ENCODE data around the gene RPS6KA2. TPM values are rescaled to one million over a fixed set of nuclear protein-coding genes. Genes with fewer than 3 reads are reported as not detected.

Gene RPS6KA2
- total RNA-seq, 1 donor from 2014 or later: 12.3 TPM

DNA sequence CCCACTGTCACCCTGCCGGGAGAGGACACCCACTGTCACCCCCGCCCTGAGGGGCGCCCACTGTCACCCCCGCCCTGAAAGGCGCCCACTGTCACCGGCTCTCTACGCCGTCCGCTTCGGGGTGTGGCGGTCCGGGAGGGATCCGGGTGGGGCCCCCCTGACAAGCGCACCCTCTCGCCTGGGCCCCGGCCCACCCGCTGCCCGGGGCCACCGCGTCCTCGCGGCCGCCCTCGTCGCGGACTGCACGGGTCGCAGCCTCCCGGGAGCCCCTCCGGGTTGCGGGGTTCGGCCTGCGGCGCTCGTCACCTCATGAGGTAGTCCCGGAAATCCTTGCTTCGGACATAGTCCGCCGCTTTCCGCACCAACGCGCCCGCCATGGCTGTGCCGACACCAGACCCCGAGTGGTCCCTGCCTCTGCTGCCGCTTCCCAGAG, 244.5 kb downstream of the RPS6KA2 start:
- Mint-ChIP-seq H3K27me3 (ENCODE audit: low read depth) (no peaks in the 10 kb centered on the region), H3K36me3 (no peaks in the 10 kb centered on the region), H3K27ac (peak overlapping the region; percentile 47), H3K9me3 (no peaks in the 10 kb centered on the region), H3K4me1 (peaks cover 15% of the 10 kb centered on the region), H3K4me3 (peak overlapping the region; percentile 79)
- DNase-seq (ENCODE audit: low spot score in 2 of 2, unreplicated experiment in 2 of 2): no peak
- TF ChIP-seq, protein P1, sequence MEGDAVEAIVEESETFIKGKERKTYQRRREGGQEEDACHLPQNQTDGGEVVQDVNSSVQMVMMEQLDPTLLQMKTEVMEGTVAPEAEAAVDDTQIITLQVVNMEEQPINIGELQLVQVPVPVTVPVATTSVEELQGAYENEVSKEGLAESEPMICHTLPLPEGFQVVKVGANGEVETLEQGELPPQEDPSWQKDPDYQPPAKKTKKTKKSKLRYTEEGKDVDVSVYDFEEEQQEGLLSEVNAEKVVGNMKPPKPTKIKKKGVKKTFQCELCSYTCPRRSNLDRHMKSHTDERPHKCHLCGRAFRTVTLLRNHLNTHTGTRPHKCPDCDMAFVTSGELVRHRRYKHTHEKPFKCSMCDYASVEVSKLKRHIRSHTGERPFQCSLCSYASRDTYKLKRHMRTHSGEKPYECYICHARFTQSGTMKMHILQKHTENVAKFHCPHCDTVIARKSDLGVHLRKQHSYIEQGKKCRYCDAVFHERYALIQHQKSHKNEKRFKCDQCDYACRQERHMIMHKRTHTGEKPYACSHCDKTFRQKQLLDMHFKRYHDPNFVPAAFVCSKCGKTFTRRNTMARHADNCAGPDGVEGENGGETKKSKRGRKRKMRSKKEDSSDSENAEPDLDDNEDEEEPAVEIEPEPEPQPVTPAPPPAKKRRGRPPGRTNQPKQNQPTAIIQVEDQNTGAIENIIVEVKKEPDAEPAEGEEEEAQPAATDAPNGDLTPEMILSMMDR (IDR thresholded peaks at IDR 0.05; ENCODE audit: unreplicated experiment): no peak

DNA sequence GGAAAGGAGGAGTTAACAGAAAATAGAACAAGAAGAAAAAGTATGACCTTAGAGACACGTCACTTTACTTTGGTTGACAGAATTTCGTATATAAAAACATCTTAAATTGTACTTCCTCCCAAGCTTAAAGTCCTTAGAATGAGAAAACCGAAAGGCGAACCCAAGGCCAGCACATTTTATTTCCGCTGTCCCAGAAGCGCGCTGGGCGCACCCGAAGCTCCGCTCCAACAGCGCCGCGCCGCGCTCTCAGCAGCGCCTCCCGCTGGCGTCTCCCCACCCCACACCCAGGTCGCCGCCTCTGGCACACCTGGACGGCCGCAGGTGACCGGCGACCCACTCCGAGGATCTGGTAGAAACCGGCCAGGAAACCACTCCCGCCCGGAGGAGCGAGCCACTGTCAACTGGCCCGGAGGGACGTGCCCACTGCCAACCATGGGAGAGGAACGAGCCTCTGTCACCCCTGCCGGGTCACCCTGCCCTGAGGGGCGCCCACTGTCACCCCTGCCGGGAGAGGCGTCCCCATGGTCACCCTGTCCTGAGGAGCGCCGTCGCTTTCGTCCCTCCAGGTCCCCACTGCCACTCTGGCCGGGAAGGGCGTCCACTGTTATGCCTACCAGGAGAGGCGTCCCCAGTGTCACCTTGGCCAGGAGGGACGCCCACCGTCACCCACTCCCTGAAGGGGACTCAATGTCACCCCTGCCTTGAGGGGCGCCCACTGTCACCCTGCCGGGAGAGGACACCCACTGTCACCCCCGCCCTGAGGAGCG, 245.1 kb downstream of the RPS6KA2 start:
- Mint-ChIP-seq H3K27ac (peak overlapping the region; percentile 26), H3K36me3 (no peaks in the 10 kb centered on the region), H3K4me1 (peaks cover 15% of the 10 kb centered on the region), H3K9me3 (no peaks in the 10 kb centered on the region), H3K4me3 (peak overlapping the region; percentile 79), H3K27me3 (ENCODE audit: low read depth) (no peaks in the 10 kb centered on the region)
- TF ChIP-seq, protein P1 (IDR thresholded peaks at IDR 0.05; ENCODE audit: unreplicated experiment): peak; percentile 68
- peak; percentile 45 to 77 for DNase-seq (ENCODE audit: low spot score in 2 of 2, unreplicated experiment in 2 of 2)

DNA sequence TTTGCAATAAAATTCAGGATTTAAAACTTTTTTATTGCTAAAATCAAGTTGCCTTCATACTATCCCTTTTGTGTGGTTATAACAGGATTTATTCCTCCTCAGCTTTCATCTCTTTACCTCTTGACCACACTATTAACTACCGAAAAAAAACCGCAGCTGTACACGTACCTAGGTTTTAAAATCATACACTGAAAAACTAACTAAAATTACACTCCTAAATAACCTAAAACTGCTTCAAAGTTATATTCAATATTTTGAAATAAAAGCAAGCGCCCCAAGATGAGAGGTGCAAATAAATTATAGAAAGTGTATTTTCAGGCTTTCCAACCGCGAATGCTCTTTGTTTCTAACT, 245.7 kb downstream of the RPS6KA2 start:
- H3K4me3 Mint-ChIP-seq: peak overlapping the region; percentile 79
- no peak overlapping the region for H3K27ac Mint-ChIP-seq
- no peaks in the 10 kb centered on the region for H3K36me3 Mint-ChIP-seq
- no peaks in the 10 kb centered on the region for H3K9me3 Mint-ChIP-seq
- DNase-seq (ENCODE audit: low spot score in 2 of 2, unreplicated experiment in 2 of 2): no peak
- TF ChIP-seq, protein P1 (IDR thresholded peaks at IDR 0.05; ENCODE audit: unreplicated experiment): no peak
- no peaks in the 10 kb centered on the region for H3K27me3 Mint-ChIP-seq (ENCODE audit: low read depth)
- H3K4me1 Mint-ChIP-seq: peaks cover 15% of the 10 kb centered on the region

DNA sequence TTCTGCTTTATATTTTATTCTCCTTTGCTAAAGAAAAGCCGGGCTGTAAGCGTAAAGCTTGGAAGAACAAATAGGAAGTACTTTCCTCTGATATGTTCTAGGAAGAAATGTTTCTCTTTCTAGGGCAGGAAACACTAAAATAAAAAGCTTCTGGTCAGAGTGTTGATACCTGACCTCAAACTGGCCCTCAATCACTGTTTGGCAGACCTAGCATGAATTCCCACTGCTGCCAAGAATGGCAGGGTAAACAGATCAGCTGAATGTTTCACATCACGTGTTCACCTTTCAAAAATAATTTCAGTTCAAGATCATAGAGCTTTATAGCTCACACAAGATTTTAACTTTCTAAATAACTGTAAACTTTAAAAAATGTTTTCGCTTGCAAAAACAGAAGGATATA, 247.3 kb downstream of the RPS6KA2 start:
- H3K9me3 Mint-ChIP-seq: no peaks in the 10 kb centered on the region
- no peak overlapping the region for H3K27ac Mint-ChIP-seq
- DNase-seq (ENCODE audit: low spot score in 2 of 2, unreplicated experiment in 2 of 2): no peak

DNA sequence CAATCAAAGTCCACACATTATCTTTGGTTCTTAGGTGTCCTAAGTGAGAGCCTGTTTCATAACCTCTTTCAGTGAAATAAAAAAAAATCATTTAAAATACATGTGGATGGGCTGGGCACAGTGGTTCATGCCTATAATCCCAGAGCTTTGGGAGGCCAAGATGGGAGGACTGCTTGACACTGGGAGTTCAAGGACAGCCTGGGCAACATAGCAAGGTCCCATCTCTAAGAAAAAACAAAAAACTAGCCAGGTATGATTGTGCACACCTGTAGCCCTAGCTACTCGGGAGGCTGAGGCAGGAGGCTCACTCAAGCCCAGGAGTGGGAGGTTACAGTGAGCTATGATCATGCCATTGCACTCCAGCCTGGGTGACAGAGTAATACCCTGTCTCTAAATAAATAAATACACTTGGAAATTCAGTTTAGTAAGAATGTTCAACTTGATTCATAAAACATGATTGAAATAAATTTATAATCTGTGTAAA, 247.9 kb downstream of the RPS6KA2 start:
- no peaks in the 10 kb centered on the region for H3K36me3 Mint-ChIP-seq
- TF ChIP-seq, protein P1 (IDR thresholded peaks at IDR 0.05; ENCODE audit: unreplicated experiment): no peak
- H3K4me1 Mint-ChIP-seq: peaks cover 13% of the 10 kb centered on the region
- no peaks in the 10 kb centered on the region for H3K27me3 Mint-ChIP-seq (ENCODE audit: low read depth)
- no peak overlapping the region for H3K4me3 Mint-ChIP-seq
- no peak overlapping the region for H3K27ac Mint-ChIP-seq
- DNase-seq (ENCODE audit: low spot score in 2 of 2, unreplicated experiment in 2 of 2): no peak
- H3K9me3 Mint-ChIP-seq: no peaks in the 10 kb centered on the region

More for the DNA sequence above, 247.3 kb downstream of the RPS6KA2 start:
- Mint-ChIP-seq H3K36me3 (no peaks in the 10 kb centered on the region), H3K27me3 (ENCODE audit: low read depth) (no peaks in the 10 kb centered on the region), H3K4me1 (peaks cover 15% of the 10 kb centered on the region), H3K4me3 (no peak overlapping the region)
- TF ChIP-seq, protein P1 (IDR thresholded peaks at IDR 0.05; ENCODE audit: unreplicated experiment): no peak

Data from mesothelial cell of epicardium (in vitro differentiated cells).